ENCODE results near the gene MTFR1L. TPM values are rescaled to one million over a fixed set of nuclear protein-coding genes. Genes with fewer than 3 reads are reported as not detected.
A peak's percentile ranks its signal among the peaks of the same experiment; 100 is the strongest.

MTFR1L gene
- 100 to 1,000 TPM in 1 of 4 donors, 10 to 100 TPM in 3; 68.7 to 117 (median 89.4) TPM for polyA plus RNA-seq (ENCODE audit: insufficient read length in 4 of 4)

GRCh38 chr1:25819491-25820246 lies at the start of gene MTFR1L:
MTFR1L (plus strand) TSS chr1:25819954; CDS start chr1:25823105, 3,151 bp downstream.
- peak in 3 of 4 donors; percentile 64 to 78 (median 71) for DNase-seq (ENCODE audit: low read depth in 4 of 4, low spot score in 3 of 4)

- no peak for DNase-seq (ENCODE audit: low read depth in 4 of 4, low spot score in 3 of 4)
Observed at GRCh38 chr1:25770541-25771220, 49.1 kb upstream of the MTFR1L start.

GRCh38 chr1:25771221-25772114 lies 48.3 kb upstream of the MTFR1L start:
- DNase-seq (ENCODE audit: low read depth in 4 of 4, low spot score in 3 of 4): peak; percentile 67 to 82 (median 79)

- DNase-seq (ENCODE audit: low read depth in 4 of 4, low spot score in 3 of 4): no peak
Observed at GRCh38 chr1:25772164-25772563, 47.6 kb upstream of the MTFR1L start.

DNA sequence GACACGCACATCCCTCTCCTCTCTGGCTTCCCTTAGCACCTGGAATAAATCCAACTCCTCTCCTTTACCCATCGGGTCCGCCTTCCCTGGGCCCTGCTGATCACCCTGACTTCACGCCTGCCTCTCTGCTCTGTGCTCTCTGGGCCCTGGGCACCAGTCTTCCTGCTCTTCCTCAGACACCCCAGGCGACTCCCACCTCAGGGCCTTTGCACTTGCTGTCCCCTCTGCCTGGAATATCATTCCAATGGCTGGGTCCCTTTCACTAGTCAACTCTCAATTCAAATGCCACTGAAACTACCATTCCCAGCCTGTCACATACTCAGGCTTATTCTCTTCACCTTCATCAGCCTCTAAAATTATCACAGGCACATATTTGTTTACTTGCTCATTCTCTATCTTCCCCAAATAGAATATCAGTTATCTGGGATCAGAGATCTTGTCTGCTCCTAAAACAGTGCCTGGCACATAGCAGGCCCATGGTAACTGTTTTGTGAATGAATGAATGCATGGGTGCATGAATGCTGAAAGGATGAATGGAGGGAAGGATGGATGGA lies 47.0 kb upstream of the MTFR1L start:
- no peak for DNase-seq (ENCODE audit: low read depth in 4 of 4, low spot score in 3 of 4)

- DNase-seq (ENCODE audit: low read depth in 4 of 4, low spot score in 3 of 4): peak in 2 of 4 donors; percentile 62 to 73
Observed at GRCh38 chr1:25773441-25774125, 46.2 kb upstream of the MTFR1L start.

GRCh38 chr1:25774206-25774803 lies 45.4 kb upstream of the MTFR1L start:
- DNase-seq (ENCODE audit: low read depth in 4 of 4, low spot score in 3 of 4): no peak

DNA sequence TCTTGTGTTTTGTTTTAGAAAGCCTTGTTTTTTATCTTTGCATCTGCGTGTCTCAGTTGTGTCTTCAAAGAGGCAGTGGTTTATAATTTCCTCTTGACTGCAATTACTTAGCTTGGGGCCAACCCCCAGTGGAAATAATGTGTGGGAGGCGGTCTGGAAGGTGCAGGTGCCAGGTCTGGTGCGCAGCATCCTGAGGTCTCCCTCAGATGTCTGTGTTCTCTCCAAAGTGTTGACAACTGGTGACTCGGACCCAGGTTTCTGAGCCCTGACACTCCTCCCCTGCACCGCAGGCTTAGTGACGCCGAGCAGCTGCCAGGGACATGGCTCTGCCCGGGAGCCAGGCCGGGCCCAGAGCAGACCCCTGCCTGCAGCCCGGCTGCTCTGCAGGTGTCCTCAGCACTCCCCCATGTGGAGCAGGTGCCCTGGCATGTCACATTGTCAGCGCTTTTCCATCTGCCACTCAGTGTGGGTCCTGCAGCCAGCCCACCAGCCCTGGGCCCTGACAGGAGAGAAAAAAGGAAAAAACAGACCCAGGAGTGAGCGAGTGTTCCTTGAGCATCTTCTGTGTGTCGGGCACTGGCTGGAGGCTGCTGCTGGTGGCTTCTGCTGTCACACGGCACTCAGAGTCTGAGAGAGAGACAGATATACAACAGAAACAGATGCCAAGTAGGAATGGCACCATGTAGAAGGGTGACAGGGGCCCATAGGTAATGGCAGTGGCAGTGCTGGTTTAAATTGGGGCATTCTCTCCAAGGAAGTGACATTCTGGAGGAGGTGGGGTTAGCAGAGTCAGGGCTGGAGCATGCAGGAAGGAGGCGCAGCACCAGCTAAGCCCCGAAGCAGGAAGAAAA lies 44.6 kb upstream of the MTFR1L start:
- DNase-seq (ENCODE audit: low read depth in 4 of 4, low spot score in 3 of 4): no peak

DNA sequence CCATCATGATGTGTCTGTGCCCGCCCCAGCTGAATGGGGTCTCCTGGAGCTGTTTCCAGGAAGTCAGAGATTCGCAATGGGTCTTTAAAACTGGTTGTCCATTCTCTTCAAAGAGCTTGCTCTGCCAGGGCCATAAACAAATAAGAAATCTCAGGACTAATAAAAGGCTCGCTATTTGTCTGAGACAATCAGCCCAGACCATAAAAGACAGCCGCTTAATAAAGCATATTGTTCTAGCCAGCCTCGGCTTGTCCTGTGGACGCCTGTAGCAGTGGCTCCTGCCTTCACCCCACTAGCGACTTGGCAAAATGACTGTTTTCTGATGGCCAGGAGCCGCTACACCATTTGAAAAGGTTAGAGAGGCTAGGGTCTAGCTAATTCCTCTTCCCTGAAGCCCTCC lies 40.4 kb upstream of the MTFR1L start:
- no peak for DNase-seq (ENCODE audit: low read depth in 4 of 4, low spot score in 3 of 4)

- DNase-seq (ENCODE audit: low read depth in 4 of 4, low spot score in 3 of 4): no peak
Observed at GRCh38 chr1:25779894-25780293, 39.9 kb upstream of the MTFR1L start.

DNA sequence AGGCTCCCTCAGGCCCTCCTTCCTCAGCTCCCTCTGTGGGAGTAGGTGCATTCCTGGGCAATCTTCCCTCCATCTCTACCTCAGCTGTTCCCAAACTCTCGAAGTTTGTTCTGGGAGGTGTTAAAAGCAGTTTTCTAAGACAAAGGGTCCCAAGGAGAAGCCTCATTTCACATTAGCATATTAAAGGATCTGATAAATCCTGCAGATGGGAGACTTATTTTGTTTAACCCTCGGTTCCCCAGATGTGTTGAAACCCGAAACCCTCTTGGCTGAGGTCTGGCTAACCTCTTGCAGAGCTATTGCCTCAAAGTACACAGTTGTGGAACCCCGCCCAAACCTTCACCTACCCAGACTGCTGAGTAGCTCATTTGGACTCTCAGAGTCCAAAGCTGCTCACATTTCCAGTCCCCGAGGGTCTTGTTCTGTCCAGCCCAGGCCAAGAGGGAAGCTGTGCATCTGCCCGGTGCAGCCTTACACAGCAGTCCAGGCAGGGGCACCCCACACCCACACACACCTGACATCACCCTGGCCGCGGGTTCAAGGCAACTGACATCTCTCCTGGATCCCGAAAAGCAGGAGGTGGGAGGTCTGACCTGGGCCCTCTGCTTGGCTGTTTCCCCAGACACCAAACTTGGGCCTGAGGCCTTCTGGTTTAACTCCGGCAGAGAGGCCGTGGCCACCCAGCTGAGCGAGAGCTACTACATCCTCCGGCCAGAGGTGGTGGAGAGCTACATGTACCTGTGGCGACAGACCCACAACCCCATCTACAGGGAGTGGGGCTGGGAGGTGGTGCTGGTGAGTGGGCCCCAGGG lies 39.2 kb upstream of the MTFR1L start:
- DNase-seq (ENCODE audit: low read depth in 4 of 4, low spot score in 3 of 4): no peak

- DNase-seq (ENCODE audit: low read depth in 4 of 4, low spot score in 3 of 4): no peak
Observed at GRCh38 chr1:25781130-25781433, 38.7 kb upstream of the MTFR1L start.

- DNase-seq (ENCODE audit: low read depth in 4 of 4, low spot score in 3 of 4): no peak
Observed at GRCh38 chr1:25782608-25783201, 37.0 kb upstream of the MTFR1L start.

DNA sequence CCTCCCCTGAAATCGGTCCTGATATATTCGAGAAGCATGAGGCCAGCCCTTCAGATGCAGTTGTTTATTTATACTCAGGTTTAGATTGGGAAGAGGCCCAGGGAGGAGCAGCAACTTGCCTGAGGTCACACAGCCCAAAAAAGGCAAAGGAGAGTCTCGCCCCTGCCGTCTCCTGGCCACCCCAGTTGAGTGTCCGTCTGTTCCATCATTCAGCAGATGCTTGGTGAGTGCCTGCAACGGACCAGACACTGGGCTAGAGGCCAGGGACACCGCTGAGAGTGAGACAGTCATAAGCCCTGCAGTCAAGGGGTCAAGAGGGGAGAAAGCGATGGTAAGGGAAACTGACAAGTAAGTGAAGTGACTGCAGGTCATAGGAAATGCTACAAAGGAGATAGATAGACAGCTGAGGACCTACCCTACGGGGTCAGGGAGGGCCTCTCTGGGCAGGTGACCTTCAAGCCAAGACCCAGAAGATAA lies 35.1 kb upstream of the MTFR1L start:
- DNase-seq (ENCODE audit: low read depth in 4 of 4, low spot score in 3 of 4): no peak

DNA sequence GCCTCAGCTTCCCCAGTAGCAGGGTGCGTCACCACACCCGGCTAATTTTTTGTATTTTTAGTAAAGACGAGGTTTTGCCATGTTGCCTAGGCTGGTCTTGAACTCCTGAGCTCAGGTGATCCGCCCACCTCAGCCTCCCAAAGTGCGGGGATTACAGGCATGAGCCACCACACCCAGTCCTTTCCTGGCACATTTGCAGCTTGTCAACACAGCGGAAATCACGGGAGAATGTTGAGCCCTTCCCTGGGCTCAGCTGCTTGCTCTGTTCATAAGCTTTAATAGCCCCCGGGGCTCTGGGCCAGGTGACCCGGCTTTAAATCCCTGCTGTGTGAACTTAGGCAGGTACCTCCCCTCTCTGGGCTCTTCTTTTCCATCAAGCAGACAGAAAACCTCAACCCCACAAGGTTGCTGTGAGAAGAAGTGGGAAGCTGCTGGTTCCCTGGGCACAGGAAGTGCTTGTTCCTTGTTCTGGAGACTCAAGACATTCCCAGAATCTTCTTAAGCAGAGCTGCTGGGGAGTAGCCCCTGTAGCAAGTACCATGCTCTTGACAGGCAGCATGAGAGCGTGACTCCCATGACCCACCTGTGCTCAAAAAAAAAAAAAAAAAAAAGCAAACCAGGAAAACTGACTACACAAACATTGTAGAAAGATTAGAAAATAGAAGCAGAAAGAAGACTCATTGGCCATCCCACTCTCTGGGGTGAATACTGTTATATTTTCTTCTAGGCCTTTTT lies 34.3 kb upstream of the MTFR1L start:
- DNase-seq (ENCODE audit: low read depth in 4 of 4, low spot score in 3 of 4): no peak

GRCh38 chr1:25786887-25787759 lies 32.6 kb upstream of the MTFR1L start:
- DNase-seq (ENCODE audit: low read depth in 4 of 4, low spot score in 3 of 4): no peak

Measured in left renal pelvis (tissue), 4 donors.